OCI-M1 (cell line): ENCODE results near the gene CIP2A.

Source experiments
- DNase-seq: peaks from one replicate; lab custom pipeline; 2025; lab: John Stamatoyannopoulos, UW

The CIP2A gene

GRCh38 chr3:108562565-108562964 lies 26.7 kb downstream of the CIP2A start:
- DNase-seq, result no peak

GRCh38 chr3:108555966-108556581 lies 33.2 kb downstream of the CIP2A start:
- DNase-seq, result no peak

GRCh38 chr3:108554913-108555571 lies 34.2 kb downstream of the CIP2A start:
- no peak for DNase-seq

GRCh38 chr3:108554229-108554628 lies 35.0 kb downstream of the CIP2A start:
- no peak for DNase-seq

GRCh38 chr3:108552267-108553159 lies 36.7 kb downstream of the CIP2A start:
- DNase-seq, result peak; percentile 68

GRCh38 chr3:108548886-108549285 lies 40.4 kb downstream of the CIP2A start:
- DNase-seq, result no peak

GRCh38 chr3:108548304-108548703 lies 40.9 kb downstream of the CIP2A start:
- DNase-seq, result no peak

GRCh38 chr3:108546692-108547091 lies 42.5 kb downstream of the CIP2A start:
- DNase-seq, result no peak

- no peak for DNase-seq
Observed at GRCh38 chr3:108546247-108546646, 43.0 kb downstream of the CIP2A start.

- no peak for DNase-seq
Observed at GRCh38 chr3:108538083-108538482, 51.2 kb downstream of the CIP2A start.

GRCh38 chr3:108528459-108529252 lies 60.6 kb downstream of the CIP2A start:
- peak; percentile 63 for DNase-seq

- no peak for DNase-seq
Observed at GRCh38 chr3:108527817-108528216, 61.4 kb downstream of the CIP2A start.

GRCh38 chr3:108527109-108527508 lies 62.1 kb downstream of the CIP2A start:
- DNase-seq, result no peak

- DNase-seq, result no peak
Observed at GRCh38 chr3:108525971-108526370, 63.3 kb downstream of the CIP2A start.

GRCh38 chr3:108525256-108525655 lies 64.0 kb downstream of the CIP2A start:
- no peak for DNase-seq

GRCh38 chr3:108524537-108524936 lies 64.7 kb downstream of the CIP2A start:
- no peak for DNase-seq

- peak; percentile 10 for DNase-seq
Observed at GRCh38 chr3:108518895-108519294, 70.3 kb downstream of the CIP2A start.

GRCh38 chr3:108516881-108517280 lies 72.4 kb downstream of the CIP2A start:
- DNase-seq, result no peak

GRCh38 chr3:108513961-108514360 lies 75.3 kb downstream of the CIP2A start:
- no peak for DNase-seq

- no peak for DNase-seq
Observed at GRCh38 chr3:108512671-108513070, 76.6 kb downstream of the CIP2A start.

GRCh38 chr3:108511490-108511889 lies 77.7 kb downstream of the CIP2A start:
- DNase-seq, result no peak

- DNase-seq, result no peak
Observed at GRCh38 chr3:108511055-108511454, 78.2 kb downstream of the CIP2A start.
